HFF-Myc (cell line): ENCODE measurements around the gene SPARCL1.

Experiments
- DNase-seq: peaks from one replicate; pipeline ENCODE4 v3.0.0-alpha.2; 2011; ENCODE audit warnings: low read depth; ENCODE audit errors: extremely low read depth
- H3K4me3 ChIP-seq: replicated peaks from 2 replicates; pipeline ENCODE4 v1.5.1; 2011; ENCODE audit warnings: low read depth, mild to moderate bottlenecking, control low read depth, low read length
- TF ChIP-seq, protein P1 (sequence below): IDR thresholded peaks from 2 replicates; pipeline ENCODE4 v1.5.1; 2012; ENCODE audit warnings: mild to moderate bottlenecking, low read depth, low read length, control low read depth; ENCODE audit errors: missing control alignments

Gene SPARCL1

DNA sequence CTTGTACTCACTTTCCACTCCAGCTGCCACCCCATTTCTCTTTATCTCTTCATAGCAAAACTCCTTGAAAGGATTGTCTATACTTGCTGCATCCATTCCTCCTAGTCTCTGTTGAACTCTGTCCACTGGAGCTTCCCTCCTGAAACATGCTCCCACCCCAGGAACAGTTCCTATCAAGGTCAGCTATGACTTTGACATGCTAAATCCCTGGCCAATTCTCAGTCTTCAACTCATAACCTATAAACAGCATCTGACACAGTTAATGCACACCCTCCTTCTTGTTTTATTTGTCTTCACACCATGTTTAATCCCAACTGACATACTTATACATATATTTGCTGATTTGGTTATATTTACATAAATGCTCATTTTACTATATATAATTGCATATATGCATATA lies 47.8 kb downstream of the SPARCL1 start:
- DNase-seq = no peak
- no peak overlapping the region for H3K4me3 ChIP-seq
- TF ChIP-seq, protein P1, sequence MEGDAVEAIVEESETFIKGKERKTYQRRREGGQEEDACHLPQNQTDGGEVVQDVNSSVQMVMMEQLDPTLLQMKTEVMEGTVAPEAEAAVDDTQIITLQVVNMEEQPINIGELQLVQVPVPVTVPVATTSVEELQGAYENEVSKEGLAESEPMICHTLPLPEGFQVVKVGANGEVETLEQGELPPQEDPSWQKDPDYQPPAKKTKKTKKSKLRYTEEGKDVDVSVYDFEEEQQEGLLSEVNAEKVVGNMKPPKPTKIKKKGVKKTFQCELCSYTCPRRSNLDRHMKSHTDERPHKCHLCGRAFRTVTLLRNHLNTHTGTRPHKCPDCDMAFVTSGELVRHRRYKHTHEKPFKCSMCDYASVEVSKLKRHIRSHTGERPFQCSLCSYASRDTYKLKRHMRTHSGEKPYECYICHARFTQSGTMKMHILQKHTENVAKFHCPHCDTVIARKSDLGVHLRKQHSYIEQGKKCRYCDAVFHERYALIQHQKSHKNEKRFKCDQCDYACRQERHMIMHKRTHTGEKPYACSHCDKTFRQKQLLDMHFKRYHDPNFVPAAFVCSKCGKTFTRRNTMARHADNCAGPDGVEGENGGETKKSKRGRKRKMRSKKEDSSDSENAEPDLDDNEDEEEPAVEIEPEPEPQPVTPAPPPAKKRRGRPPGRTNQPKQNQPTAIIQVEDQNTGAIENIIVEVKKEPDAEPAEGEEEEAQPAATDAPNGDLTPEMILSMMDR = no peak

DNA sequence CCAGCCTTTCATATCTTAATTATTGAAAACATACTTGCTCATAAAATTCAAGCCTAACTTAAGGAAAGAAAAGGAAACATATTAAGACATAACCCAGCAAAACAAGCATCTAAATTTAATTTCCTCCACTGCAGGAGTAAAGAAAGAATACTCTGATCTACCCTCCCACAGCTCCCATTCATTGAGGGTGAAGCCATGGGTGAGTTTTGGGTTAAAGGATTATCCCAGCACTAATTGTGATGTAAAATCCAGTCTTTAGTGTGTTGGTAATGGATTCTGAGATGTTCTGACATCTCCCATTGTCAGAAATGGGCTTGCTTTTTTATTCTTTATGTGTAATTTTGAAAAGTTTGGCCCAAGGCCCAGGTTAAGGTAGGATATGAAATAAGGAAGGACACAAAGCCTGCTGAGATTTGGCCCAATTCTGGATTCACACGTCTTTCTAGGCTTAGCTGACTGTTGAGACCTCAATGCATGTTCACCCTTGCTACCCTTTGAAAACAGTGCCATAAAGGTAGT lies 50.4 kb downstream of the SPARCL1 start:
- no peak for DNase-seq

DNA sequence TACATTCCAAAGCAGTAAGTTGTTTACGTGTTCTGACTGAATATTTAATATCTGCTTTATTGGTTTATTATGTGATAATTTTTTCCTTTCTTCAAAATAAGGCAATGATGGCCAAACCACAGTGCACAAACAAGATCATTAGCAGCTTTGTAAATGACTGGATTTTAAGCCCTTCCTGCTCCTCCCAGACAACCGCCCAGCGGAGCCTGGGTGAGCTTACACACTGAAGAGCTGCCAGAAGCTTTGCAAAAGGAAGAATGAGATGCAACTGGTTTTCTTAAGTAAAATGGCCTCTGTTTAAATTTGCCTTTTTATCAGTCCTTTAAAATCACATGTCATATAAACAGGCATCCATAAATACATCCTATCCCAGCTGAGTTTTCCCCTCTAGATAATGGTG lies 52.2 kb downstream of the SPARCL1 start:
- TF ChIP-seq, protein P1 = no peak
- no peak for DNase-seq

More for the DNA sequence above, 50.4 kb downstream of the SPARCL1 start:
- TF ChIP-seq, protein P1 = no peak
- H3K4me3 ChIP-seq = no peak overlapping the region

DNA sequence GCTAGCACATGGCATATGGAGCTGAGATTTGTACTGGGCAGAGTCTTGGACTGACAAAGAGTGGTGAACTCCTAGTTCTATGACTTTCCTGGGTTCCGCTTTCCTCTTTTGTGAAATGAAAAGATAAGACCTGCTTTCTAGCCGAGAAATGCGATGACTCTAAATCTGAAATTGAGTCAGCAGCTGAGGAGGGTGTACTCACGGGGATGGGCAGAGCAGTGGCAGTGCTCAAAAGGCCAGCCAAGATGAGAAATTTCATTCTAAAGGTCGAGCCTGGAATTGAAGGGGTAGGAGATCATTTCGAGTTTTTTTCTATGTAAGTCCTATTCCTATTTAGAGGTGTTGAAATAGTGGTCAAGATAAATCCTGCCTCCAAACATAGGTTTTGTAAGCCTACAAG lies 59.8 kb downstream of the SPARCL1 start:
- H3K4me3 ChIP-seq = no peak overlapping the region
- TF ChIP-seq, protein P1 = no peak
- no peak for DNase-seq

More for the DNA sequence above, 52.2 kb downstream of the SPARCL1 start:
- no peak overlapping the region for H3K4me3 ChIP-seq

DNA sequence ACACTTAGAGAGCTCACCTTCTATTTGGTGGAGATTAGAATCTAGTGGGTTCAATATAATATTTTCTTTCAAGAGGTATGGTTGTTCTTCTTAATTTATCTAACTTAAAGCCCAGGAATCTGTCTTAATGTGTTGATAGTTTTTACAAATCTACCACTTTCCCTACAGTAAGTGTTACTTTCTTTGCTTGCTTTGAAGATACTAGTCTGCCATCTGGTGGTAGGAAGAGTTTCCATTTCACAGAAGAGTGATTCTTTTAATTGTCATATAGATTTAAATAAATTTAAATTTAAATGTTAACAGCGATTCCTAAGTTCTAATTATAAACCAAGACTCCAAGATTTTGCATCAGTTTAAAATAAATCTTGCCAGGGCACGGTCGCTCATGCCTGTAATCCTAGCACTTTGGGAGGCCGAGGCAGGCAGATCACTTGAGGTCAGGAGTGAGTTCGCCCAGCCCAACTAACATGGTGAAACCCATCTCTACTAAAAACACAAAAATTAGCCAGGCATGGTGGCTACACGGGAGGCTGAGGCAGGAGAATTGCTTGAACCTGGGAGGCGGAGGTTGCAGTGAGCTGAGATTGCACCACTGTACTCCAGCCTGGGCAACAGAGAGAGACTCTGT lies 63.3 kb downstream of the SPARCL1 start:
- TF ChIP-seq, protein P1 = peak; percentile 46
- DNase-seq = peak; percentile 24
- no peak overlapping the region for H3K4me3 ChIP-seq

DNA sequence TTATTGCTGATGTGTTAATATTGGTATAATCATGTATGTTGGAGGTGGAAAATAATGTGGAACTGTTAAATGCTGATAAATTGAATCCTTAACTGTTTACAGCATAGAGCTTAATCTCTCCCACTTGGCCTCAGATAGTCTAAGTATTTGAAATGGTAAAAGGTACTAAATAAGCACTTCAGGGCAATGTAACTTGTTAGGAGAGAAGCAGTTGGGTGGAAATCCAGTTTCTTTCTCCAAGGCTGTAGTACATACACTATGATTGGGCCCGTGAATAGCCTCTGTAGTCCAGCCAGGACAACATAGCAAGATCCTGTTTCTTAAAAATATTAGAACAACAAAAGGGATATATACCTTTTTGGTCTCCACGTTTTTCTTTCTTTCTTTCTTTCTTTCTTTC lies 67.1 kb downstream of the SPARCL1 start:
- TF ChIP-seq, protein P1 = no peak
- no peak overlapping the region for H3K4me3 ChIP-seq
- DNase-seq = no peak
